LNCAP (cell line): ENCODE results near the gene PTGER3.

ENCODE experiments used
- CTCF ChIP-seq: fragments of 450-650 bp; IDR thresholded peaks from 2 replicates; pipeline ENCODE4 v1.5.1; 2017; ENCODE audit warnings: mild to moderate bottlenecking

Gene PTGER3

GRCh38 chr1:71001624-71002023 lies 46.0 kb downstream of the PTGER3 start:
- TF ChIP-seq CTCF: no peak

GRCh38 chr1:70997793-70998192 lies 49.8 kb downstream of the PTGER3 start:
- TF ChIP-seq CTCF: no peak

- TF ChIP-seq CTCF: no peak
Observed at GRCh38 chr1:70994753-70995268, 52.8 kb downstream of the PTGER3 start.

GRCh38 chr1:70993798-70994197 lies 53.8 kb downstream of the PTGER3 start:
- TF ChIP-seq CTCF: no peak

GRCh38 chr1:70992521-70992920 lies 55.1 kb downstream of the PTGER3 start:
- no peak for TF ChIP-seq CTCF

- no peak for TF ChIP-seq CTCF
Observed at GRCh38 chr1:70990469-70991253, 57.0 kb downstream of the PTGER3 start.

GRCh38 chr1:70987497-70987896 lies 60.1 kb downstream of the PTGER3 start:
- no peak for TF ChIP-seq CTCF
